ENCODE measurements around the gene TMEM179. TPM values are rescaled to one million over a fixed set of nuclear protein-coding genes. Genes with fewer than 3 reads are reported as not detected.

The TMEM179 gene
- polyA plus RNA-seq, 1 experiment, result 0.10 TPM

- DNase-seq (ENCODE audit: low read depth, low spot score), result no peak
- POLR2A ChIA-PET, result no interaction called here
- TF ChIP-seq CTCF (IDR thresholded peaks at IDR 0.05; ENCODE audit: low read depth, low read length), result no peak
- no peak overlapping the region for H3K27ac ChIP-seq (ENCODE audit: low read depth, low read length)
- H3K4me3 ChIP-seq (ENCODE audit: low read depth, low read length), result no peak overlapping the region
- H3K27me3 ChIP-seq (ENCODE audit: control insufficient read depth, insufficient read depth, low read length), result peaks cover 16% of the 10 kb centered on the region
- H3K9me3 ChIP-seq (ENCODE audit: control insufficient read depth, insufficient read depth, low read length), result no peaks in the 10 kb centered on the region
- CTCF ChIA-PET, result no interaction called here
Observed at GRCh38 chr14:104601786-104602185, 2.8 kb downstream of the TMEM179 start.

GRCh38 chr14:104600805-104601204, 3.8 kb downstream of the TMEM179 start:
- CTCF ChIA-PET, result no interaction called here
- H3K27ac ChIP-seq (ENCODE audit: low read depth, low read length), result no peak overlapping the region
- no peak for DNase-seq (ENCODE audit: low read depth, low spot score)

GRCh38 chr14:104600141-104600643, 4.4 kb downstream of the TMEM179 start:
- ChIA-PET POLR2A (no interaction called here), CTCF (no interaction called here)
- no peak for TF ChIP-seq CTCF (IDR thresholded peaks at IDR 0.05; ENCODE audit: low read depth, low read length)
- no peak for DNase-seq (ENCODE audit: low read depth, low spot score)
- peaks cover 10% of the 10 kb centered on the region for H3K27me3 ChIP-seq (ENCODE audit: control insufficient read depth, insufficient read depth, low read length)
- no peak overlapping the region for H3K27ac ChIP-seq (ENCODE audit: low read depth, low read length)
- no peaks in the 10 kb centered on the region for H3K9me3 ChIP-seq (ENCODE audit: control insufficient read depth, insufficient read depth, low read length)
- H3K4me3 ChIP-seq (ENCODE audit: low read depth, low read length), result no peak overlapping the region

More at GRCh38 chr14:104600805-104601204, 3.8 kb downstream of the TMEM179 start:
- Histone ChIP-seq H3K4me3 (ENCODE audit: low read depth, low read length) (no peak overlapping the region), H3K27me3 (ENCODE audit: control insufficient read depth, insufficient read depth, low read length) (peaks cover 16% of the 10 kb centered on the region), H3K9me3 (ENCODE audit: control insufficient read depth, insufficient read depth, low read length) (no peaks in the 10 kb centered on the region)
- TF ChIP-seq CTCF (IDR thresholded peaks at IDR 0.05; ENCODE audit: low read depth, low read length), result no peak
- POLR2A ChIA-PET, result no interaction called here

- Histone ChIP-seq H3K27me3 (ENCODE audit: control insufficient read depth, insufficient read depth, low read length) (peaks cover 6% of the 10 kb centered on the region), H3K27ac (ENCODE audit: low read depth, low read length) (no peak overlapping the region)
- POLR2A ChIA-PET, result no interaction called here
Observed at GRCh38 chr14:104599446-104599845, 5.1 kb downstream of the TMEM179 start.

GRCh38 chr14:104598910-104599273, 5.7 kb downstream of the TMEM179 start:
- ChIA-PET CTCF (no interaction called here), POLR2A (no interaction called here)
- Histone ChIP-seq H3K9me3 (ENCODE audit: control insufficient read depth, insufficient read depth, low read length) (no peaks in the 10 kb centered on the region), H3K27me3 (ENCODE audit: control insufficient read depth, insufficient read depth, low read length) (peaks cover 3% of the 10 kb centered on the region), H3K27ac (ENCODE audit: low read depth, low read length) (no peak overlapping the region), H3K4me3 (ENCODE audit: low read depth, low read length) (no peak overlapping the region)
- no peak for DNase-seq (ENCODE audit: low read depth, low spot score)
- no peak for TF ChIP-seq CTCF (IDR thresholded peaks at IDR 0.05; ENCODE audit: low read depth, low read length)

More at GRCh38 chr14:104599446-104599845, 5.1 kb downstream of the TMEM179 start:
- CTCF ChIA-PET, result no interaction called here
- H3K4me3 ChIP-seq (ENCODE audit: low read depth, low read length), result no peak overlapping the region
- DNase-seq (ENCODE audit: low read depth, low spot score), result no peak
- no peak for TF ChIP-seq CTCF (IDR thresholded peaks at IDR 0.05; ENCODE audit: low read depth, low read length)
- H3K9me3 ChIP-seq (ENCODE audit: control insufficient read depth, insufficient read depth, low read length), result no peaks in the 10 kb centered on the region

All from AG04450 (cell line).